Astrocyte (in vitro differentiated cells and primary cell): ENCODE data around the gene RO60. TPM values are rescaled to one million over a fixed set of nuclear protein-coding genes. Genes with fewer than 3 reads are reported as not detected.

Experiments
- DNase-seq: peaks from one replicate; pipeline ENCODE4 v3.0.0-alpha.2; 2010; ENCODE audit warnings: low read depth
- FAIRE-seq: peaks from 2 replicates; lab custom pipeline; 2011; peaks lifted over from hg19 to GRCh38; lab: Jason Lieb, UNC
- H2AFZ ChIP-seq: 2 replicates; pipeline ENCODE4 v1.6.0; 2012; ENCODE audit warnings: low read depth, low read length, inconsistent platforms
- H3K27ac ChIP-seq: 2 replicates; pipeline ENCODE4 v1.5.1; 2011; ENCODE audit warnings: low read depth, low read length, inconsistent platforms
- H3K27me3 ChIP-seq: 2 replicates; pipeline ENCODE4 v1.6.0; 2011; ENCODE audit warnings: low read length, inconsistent platforms; ENCODE audit not compliant: insufficient read depth
- H3K36me3 ChIP-seq: 2 replicates; pipeline ENCODE4 v1.5.1; 2011; ENCODE audit warnings: low read length, inconsistent platforms; ENCODE audit not compliant: insufficient read depth
- H3K4me1 ChIP-seq: 2 replicates; pipeline ENCODE4 v1.5.1; 2011; ENCODE audit warnings: low read length, inconsistent platforms; ENCODE audit not compliant: insufficient read depth
- H3K4me2 ChIP-seq: 2 replicates; pipeline ENCODE4 v1.6.0; 2012; ENCODE audit warnings: low read length, inconsistent platforms
- H3K4me3 ChIP-seq: 2 replicates; pipeline ENCODE4 v1.5.1; 2011; ENCODE audit warnings: low read depth, mild to moderate bottlenecking, low read length, inconsistent platforms; ENCODE audit not compliant: insufficient read depth
- H3K79me2 ChIP-seq: 2 replicates; pipeline ENCODE4 v1.6.0; 2012; ENCODE audit warnings: mild to moderate bottlenecking, low read length, inconsistent platforms; ENCODE audit not compliant: insufficient read depth
- H3K9ac ChIP-seq: 2 replicates; pipeline ENCODE4 v1.6.0; 2012; ENCODE audit warnings: mild to moderate bottlenecking, low read length, inconsistent platforms
- H3K9me3 ChIP-seq: 2 replicates; pipeline ENCODE4 v1.5.1; 2012; ENCODE audit warnings: low read depth, mild to moderate bottlenecking, low read length, inconsistent platforms; ENCODE audit not compliant: insufficient read depth
- H4K20me1 ChIP-seq: 2 replicates; pipeline ENCODE4 v1.6.0; 2012; ENCODE audit warnings: low read length, inconsistent platforms; ENCODE audit not compliant: insufficient read depth
- H3K27ac Mint-ChIP-seq: one replicate; pipeline ENCODE4 v1.8.0; 2021; ENCODE audit warnings: mild to moderate bottlenecking, mixed read lengths; ENCODE audit not compliant: unreplicated experiment
- H3K27me3 Mint-ChIP-seq: one replicate; pipeline ENCODE4 v1.8.0; 2021; ENCODE audit warnings: low read depth, mixed read lengths; ENCODE audit not compliant: unreplicated experiment
- H3K36me3 Mint-ChIP-seq: one replicate; pipeline ENCODE4 v1.8.0; 2021; ENCODE audit warnings: low read depth, mixed read lengths; ENCODE audit not compliant: unreplicated experiment
- H3K4me1 Mint-ChIP-seq: one replicate; pipeline ENCODE4 v1.8.0; 2021; ENCODE audit warnings: low read depth, mixed read lengths; ENCODE audit not compliant: unreplicated experiment
- H3K4me3 Mint-ChIP-seq: one replicate; pipeline ENCODE4 v1.8.0; 2021; ENCODE audit warnings: mild to moderate bottlenecking, moderate library complexity, mixed read lengths; ENCODE audit not compliant: unreplicated experiment
- H3K9me3 Mint-ChIP-seq: one replicate; pipeline ENCODE4 v1.8.0; 2021; ENCODE audit warnings: mild to moderate bottlenecking, mixed read lengths; ENCODE audit not compliant: unreplicated experiment
- CTCF ChIP-seq: IDR thresholded peaks from 2 replicates; pipeline ENCODE4 v1.5.1; 2011; ENCODE audit warnings: low read depth, mild to moderate bottlenecking, inconsistent platforms, low read length, moderate library complexity; ENCODE audit not compliant: insufficient read depth
- EZH2 ChIP-seq: IDR thresholded peaks from 2 replicates; pipeline ENCODE4 v1.6.1; 2012; ENCODE audit warnings: mild to moderate bottlenecking, low read length, inconsistent platforms; ENCODE audit not compliant: insufficient read depth
- total RNA-seq: library from RNA; stranded (reverse); gene quantifications from 2 replicates; pipeline ENCODE4 v1.2.1, GENCODE V29; 2021

RO60 gene
- total RNA-seq, 1 donor from 2014 or later, result 134 TPM

GRCh38 chr1:193085263-193085662, 25.9 kb downstream of the RO60 start:
- Mint-ChIP-seq H3K4me1 (no peaks in the 10 kb centered on the region), H3K36me3 (peaks cover 6% of the 10 kb centered on the region), H3K27me3 (no peaks in the 10 kb centered on the region), H3K9me3 (no peaks in the 10 kb centered on the region), H3K4me3 (no peak overlapping the region), H3K27ac (no peak overlapping the region)
- H2AFZ ChIP-seq, result no peak overlapping the region
- no peaks in the 10 kb centered on the region for H4K20me1 ChIP-seq
- TF ChIP-seq EZH2 (no peak), CTCF (no peak)
- H3K9ac ChIP-seq, result no peak overlapping the region
- H3K4me1 ChIP-seq, result no peaks in the 10 kb centered on the region
- H3K36me3 ChIP-seq, result peaks cover 40% of the 10 kb centered on the region
- no peak for FAIRE-seq
- DNase-seq, result no peak
- H3K9me3 ChIP-seq, result no peaks in the 10 kb centered on the region
- H3K4me2 ChIP-seq, result no peak overlapping the region
- H3K27ac ChIP-seq, result no peak overlapping the region
- H3K79me2 ChIP-seq, result no peaks in the 10 kb centered on the region
- H3K4me3 ChIP-seq, result no peak overlapping the region
- H3K27me3 ChIP-seq, result no peaks in the 10 kb centered on the region

DNA sequence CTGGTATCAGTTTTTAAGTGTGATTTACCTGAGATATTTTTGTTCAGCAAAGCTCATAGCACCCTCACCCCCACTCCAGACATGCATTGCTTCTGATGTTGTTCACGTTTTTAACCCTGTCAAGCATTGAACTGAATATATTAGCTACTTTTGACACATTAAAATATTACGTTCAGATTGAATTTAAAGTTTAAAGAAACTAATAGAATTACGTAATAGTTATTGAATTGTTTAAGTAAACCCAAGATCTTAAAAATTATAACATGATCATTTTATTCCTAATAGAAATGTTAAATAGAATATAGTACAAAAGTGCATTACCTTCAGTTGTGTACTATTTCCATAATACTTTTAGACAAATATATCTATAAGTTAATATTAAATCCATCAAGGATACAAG, 26.9 kb downstream of the RO60 start:
- Mint-ChIP-seq H3K36me3 (peaks cover 3% of the 10 kb centered on the region), H3K9me3 (no peaks in the 10 kb centered on the region), H3K27me3 (no peaks in the 10 kb centered on the region), H3K4me3 (no peak overlapping the region), H3K4me1 (no peaks in the 10 kb centered on the region), H3K27ac (no peak overlapping the region)
- no peak overlapping the region for H2AFZ ChIP-seq
- H4K20me1 ChIP-seq, result no peaks in the 10 kb centered on the region
- no peak overlapping the region for H3K27ac ChIP-seq
- no peaks in the 10 kb centered on the region for H3K4me1 ChIP-seq
- DNase-seq, result no peak
- H3K27me3 ChIP-seq, result no peaks in the 10 kb centered on the region
- no peaks in the 10 kb centered on the region for H3K79me2 ChIP-seq
- no peak overlapping the region for H3K9ac ChIP-seq
- no peaks in the 10 kb centered on the region for H3K9me3 ChIP-seq
- no peak overlapping the region for H3K4me3 ChIP-seq
- no peak for TF ChIP-seq EZH2
- no peak for TF ChIP-seq CTCF
- H3K36me3 ChIP-seq, result peaks cover 38% of the 10 kb centered on the region
- no peak overlapping the region for H3K4me2 ChIP-seq
- no peak for FAIRE-seq

DNA sequence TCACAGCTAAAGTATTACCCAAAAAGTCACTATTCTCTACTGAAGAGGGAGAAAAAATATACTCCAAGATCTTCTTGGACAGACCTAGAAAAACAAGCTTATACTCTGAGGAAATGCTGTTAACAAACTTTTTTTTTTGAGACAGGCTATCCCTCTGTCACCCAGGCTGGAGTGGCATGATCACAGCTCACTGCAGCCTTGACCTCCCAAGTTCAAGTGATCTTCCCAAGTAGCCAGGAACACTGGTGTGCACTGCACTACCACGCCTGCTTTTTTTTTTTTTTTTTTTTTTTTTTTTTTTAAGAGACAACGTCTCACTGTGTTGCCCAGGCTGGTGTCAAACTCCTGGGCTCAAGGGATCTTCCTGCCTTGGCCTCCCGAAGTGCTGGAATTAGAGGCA, 28.5 kb downstream of the RO60 start:
- Histone ChIP-seq H3K79me2 (no peaks in the 10 kb centered on the region), H3K27ac (no peak overlapping the region), H2AFZ (no peak overlapping the region), H3K9me3 (no peaks in the 10 kb centered on the region), H3K9ac (no peak overlapping the region), H3K4me1 (no peaks in the 10 kb centered on the region), H3K4me3 (no peak overlapping the region), H3K4me2 (no peak overlapping the region), H3K36me3 (peaks cover 28% of the 10 kb centered on the region), H3K27me3 (no peaks in the 10 kb centered on the region), H4K20me1 (no peaks in the 10 kb centered on the region)
- H3K9me3 Mint-ChIP-seq, result no peaks in the 10 kb centered on the region
- H3K4me3 Mint-ChIP-seq, result no peak overlapping the region
- no peak for TF ChIP-seq CTCF
- TF ChIP-seq EZH2, result no peak
- no peak for DNase-seq
- no peaks in the 10 kb centered on the region for H3K27me3 Mint-ChIP-seq
- no peak overlapping the region for H3K27ac Mint-ChIP-seq
- H3K4me1 Mint-ChIP-seq, result no peaks in the 10 kb centered on the region
- FAIRE-seq, result no peak
- peaks cover 1% of the 10 kb centered on the region for H3K36me3 Mint-ChIP-seq
